Measurements from ENCODE around the gene RNF112. TPM values are rescaled to one million over a fixed set of nuclear protein-coding genes. Genes with fewer than 3 reads are reported as not detected.
A peak's percentile ranks its signal among the peaks of the same experiment; 100 is the strongest.
"Not testable (repeated sequence)": the region's sequence is repeated elsewhere in the genome, so short reads cannot be mapped to it uniquely, and the experiment has no call there.

Gene RNF112
- total RNA-seq, 2 experiments from 2014 or later, result 0.47 TPM; not detected in 1

GRCh38 chr17:19433255-19433654 is 22.2 kb downstream of the RNF112 start:
- Histone ChIP-seq H3K79me2 (ENCODE audit: insufficient read depth, low read depth, low read length) (no peaks in the 10 kb centered on the region), H3K4me3 (ENCODE audit: low read depth, low read length, poor library complexity, severe bottlenecking) (no peak overlapping the region), H4K20me1 (ENCODE audit: insufficient read depth, low read length) (no peaks in the 10 kb centered on the region), H3K4me1 (ENCODE audit: insufficient read depth, low read length, poor library complexity, severe bottlenecking) (peaks cover 22% of the 10 kb centered on the region), H3K36me3 (ENCODE audit: insufficient read depth, low read length) (no peaks in the 10 kb centered on the region), H2AFZ (ENCODE audit: low read length) (no peak overlapping the region), H3K9me3 (ENCODE audit: low read length) (no peaks in the 10 kb centered on the region), H3K4me2 (ENCODE audit: low read length) (no peak overlapping the region), H3K27ac (ENCODE audit: low read depth, low read length, poor library complexity, severe bottlenecking) (no peak overlapping the region), H3K9me2 (ENCODE audit: insufficient read depth, low read length) (no peaks in the 10 kb centered on the region)
- ChIA-PET POLR2A (no interaction called here), CTCF (ENCODE audit: unreplicated experiment) (interaction anchor here (0.6 to 0.7 kb wide), 2 partner anchors 23 to 1441 kb away, joined by 3 read pairs; no protein-coding TSS in a partner anchor)
- intact Hi-C loops (cut with micrococcal nuclease; ENCODE audit: unreplicated experiment), result loop anchor here (2.0 kb wide), 1 partner anchor 68 kb away; no protein-coding TSS in a partner anchor
- BruUV-seq (replicated peaks), result no TSS peak
- no peak for TF ChIP-seq EZH2phosphoT487 (IDR thresholded peaks at IDR 0.05; ENCODE audit: borderline replicate concordance, low read depth, low read length)
- no peak for TF ChIP-seq CTCF (conservative IDR thresholded peaks at IDR 0.05; ENCODE audit: low read length)
- DNase-seq (ENCODE audit: low spot score), result no peak

DNA sequence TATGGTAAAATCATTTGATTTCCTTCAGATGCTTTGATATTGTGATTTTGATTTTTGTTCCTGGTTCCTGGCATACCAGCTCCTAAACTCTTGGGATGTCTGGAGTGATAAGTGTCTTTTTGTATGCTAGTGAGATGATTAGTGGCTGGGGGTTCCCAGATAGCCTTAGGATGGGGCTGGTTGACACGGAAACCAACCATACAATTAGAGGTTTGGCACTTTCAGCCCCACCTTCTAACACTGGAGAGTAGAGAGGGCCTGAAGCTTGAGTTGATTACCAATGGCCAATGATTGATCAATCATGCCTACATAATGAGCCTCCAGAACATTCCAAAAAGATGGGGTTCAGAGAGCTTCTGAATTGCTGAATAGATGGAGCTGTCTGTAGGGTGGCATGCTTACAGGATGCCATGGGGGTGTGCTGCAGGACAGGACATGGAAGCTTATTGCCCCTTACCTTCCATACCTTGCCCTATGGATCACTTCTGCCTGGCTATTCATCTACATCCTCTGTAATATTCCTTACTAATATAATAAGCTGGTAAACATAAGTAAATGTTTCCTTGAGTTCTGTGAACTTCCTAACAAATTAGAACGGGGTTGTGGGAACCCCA is 22.8 kb downstream of the RNF112 start:
- H3K79me2 ChIP-seq (ENCODE audit: insufficient read depth, low read depth, low read length), result no peaks in the 10 kb centered on the region
- TF ChIP-seq EZH2phosphoT487 (IDR thresholded peaks at IDR 0.05; ENCODE audit: borderline replicate concordance, low read depth, low read length) (no peak), CTCF (conservative IDR thresholded peaks at IDR 0.05; ENCODE audit: low read length) (peak; percentile 56)

DNA sequence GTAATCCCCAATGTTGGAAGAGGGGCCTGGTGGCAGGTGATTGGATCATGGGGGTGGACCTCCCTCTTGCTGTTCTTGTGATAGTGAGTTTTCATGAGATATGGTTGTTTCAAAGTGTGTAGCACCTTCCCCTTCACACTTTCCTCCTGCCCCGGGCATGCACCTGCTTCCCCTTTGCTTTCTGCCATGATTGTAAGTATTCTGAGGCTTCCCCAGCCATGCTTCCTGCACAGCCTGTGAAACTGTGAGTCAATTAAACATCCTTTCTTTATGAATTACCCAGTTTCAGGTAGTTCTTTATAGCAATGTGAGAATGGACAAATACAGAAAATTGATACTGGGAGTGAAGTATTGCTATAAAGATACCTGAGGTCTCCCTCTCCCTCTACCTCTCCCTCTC is 29.4 kb downstream of the RNF112 start:
- no peaks in the 10 kb centered on the region for H3K79me2 ChIP-seq (ENCODE audit: insufficient read depth, low read depth, low read length)
- peak; percentile 46 for DNase-seq (ENCODE audit: low spot score)
- no TSS peak for BruUV-seq (replicated peaks)
- peaks cover 21% of the 10 kb centered on the region for H3K9me3 ChIP-seq (ENCODE audit: low read length)
- H4K20me1 ChIP-seq (ENCODE audit: insufficient read depth, low read length), result no peaks in the 10 kb centered on the region
- peaks cover 27% of the 10 kb centered on the region for H3K4me1 ChIP-seq (ENCODE audit: insufficient read depth, low read length, poor library complexity, severe bottlenecking)
- H2AFZ ChIP-seq (ENCODE audit: low read length), result no peak overlapping the region
- no peak for TF ChIP-seq EZH2phosphoT487 (IDR thresholded peaks at IDR 0.05; ENCODE audit: borderline replicate concordance, low read depth, low read length)
- TF ChIP-seq CTCF (conservative IDR thresholded peaks at IDR 0.05; ENCODE audit: low read length), result no peak
- H3K27ac ChIP-seq (ENCODE audit: low read depth, low read length, poor library complexity, severe bottlenecking), result no peak overlapping the region
- no peak overlapping the region for H3K4me3 ChIP-seq (ENCODE audit: low read depth, low read length, poor library complexity, severe bottlenecking)
- H3K36me3 ChIP-seq (ENCODE audit: insufficient read depth, low read length), result no peaks in the 10 kb centered on the region
- ChIA-PET CTCF (ENCODE audit: unreplicated experiment) (no interaction called here), POLR2A (no interaction called here)
- H3K4me2 ChIP-seq (ENCODE audit: low read length), result no peak overlapping the region
- intact Hi-C loops (cut with micrococcal nuclease; ENCODE audit: unreplicated experiment), result no loop called here
- no peaks in the 10 kb centered on the region for H3K9me2 ChIP-seq (ENCODE audit: insufficient read depth, low read length)

More for the DNA sequence above, 22.8 kb downstream of the RNF112 start:
- Histone ChIP-seq H2AFZ (ENCODE audit: low read length) (no peak overlapping the region), H3K36me3 (ENCODE audit: insufficient read depth, low read length) (no peaks in the 10 kb centered on the region), H3K4me2 (ENCODE audit: low read length) (no peak overlapping the region), H3K27ac (ENCODE audit: low read depth, low read length, poor library complexity, severe bottlenecking) (no peak overlapping the region), H3K4me1 (ENCODE audit: insufficient read depth, low read length, poor library complexity, severe bottlenecking) (peaks cover 22% of the 10 kb centered on the region), H3K9me2 (ENCODE audit: insufficient read depth, low read length) (no peaks in the 10 kb centered on the region), H3K9me3 (ENCODE audit: low read length) (no peaks in the 10 kb centered on the region), H4K20me1 (ENCODE audit: insufficient read depth, low read length) (no peaks in the 10 kb centered on the region), H3K4me3 (ENCODE audit: low read depth, low read length, poor library complexity, severe bottlenecking) (no peak overlapping the region)
- ChIA-PET CTCF (ENCODE audit: unreplicated experiment) (interaction anchor here (0.6 to 0.7 kb wide), 2 partner anchors 23 to 1442 kb away, joined by 3 read pairs; no protein-coding TSS in a partner anchor), POLR2A (interaction anchor here (0.6 kb wide), 1 partner anchor 129 kb away, joined by 3 read pairs; no protein-coding TSS in a partner anchor)
- intact Hi-C loops (cut with micrococcal nuclease; ENCODE audit: unreplicated experiment), result loop anchor here (2.0 kb wide), 1 partner anchor 69 kb away; no protein-coding TSS in a partner anchor
- no TSS peak for BruUV-seq (replicated peaks)
- DNase-seq (ENCODE audit: low spot score), result peak; percentile 29

GRCh38 chr17:19441288-19441687 is 30.3 kb downstream of the RNF112 start:
- DNase-seq (ENCODE audit: low spot score); H3K4me3 ChIP-seq (ENCODE audit: low read depth, low read length, poor library complexity, severe bottlenecking); H3K9me2 ChIP-seq (ENCODE audit: insufficient read depth, low read length); H3K27ac ChIP-seq (ENCODE audit: low read depth, low read length, poor library complexity, severe bottlenecking); H2AFZ ChIP-seq (ENCODE audit: low read length); H3K36me3 ChIP-seq (ENCODE audit: insufficient read depth, low read length); H4K20me1 ChIP-seq (ENCODE audit: insufficient read depth, low read length); H3K79me2 ChIP-seq (ENCODE audit: insufficient read depth, low read depth, low read length); H3K4me2 ChIP-seq (ENCODE audit: low read length); CTCF ChIA-PET (ENCODE audit: unreplicated experiment); intact Hi-C loops (cut with micrococcal nuclease; ENCODE audit: unreplicated experiment); POLR2A ChIA-PET; BruUV-seq (replicated peaks): not testable (repeated sequence)
- Histone ChIP-seq H3K4me1 (ENCODE audit: insufficient read depth, low read length, poor library complexity, severe bottlenecking) (peaks cover 20% of the 10 kb centered on the region), H3K9me3 (ENCODE audit: low read length) (peaks cover 21% of the 10 kb centered on the region)

Data from OCI-LY7 (cell line).